ENCODE measurements around the gene LBH. TPM values are rescaled to one million over a fixed set of nuclear protein-coding genes. Genes with fewer than 3 reads are reported as not detected.
A peak's percentile ranks its signal among the peaks of the same experiment; 100 is the strongest.
"Not testable (repeated sequence)": the region's sequence is repeated elsewhere in the genome, so short reads cannot be mapped to it uniquely, and the experiment has no call there.

LBH gene
- total and polyA plus RNA-seq, 7 donors: 6.5 to 15.5 (median 11.1) TPM

DNA sequence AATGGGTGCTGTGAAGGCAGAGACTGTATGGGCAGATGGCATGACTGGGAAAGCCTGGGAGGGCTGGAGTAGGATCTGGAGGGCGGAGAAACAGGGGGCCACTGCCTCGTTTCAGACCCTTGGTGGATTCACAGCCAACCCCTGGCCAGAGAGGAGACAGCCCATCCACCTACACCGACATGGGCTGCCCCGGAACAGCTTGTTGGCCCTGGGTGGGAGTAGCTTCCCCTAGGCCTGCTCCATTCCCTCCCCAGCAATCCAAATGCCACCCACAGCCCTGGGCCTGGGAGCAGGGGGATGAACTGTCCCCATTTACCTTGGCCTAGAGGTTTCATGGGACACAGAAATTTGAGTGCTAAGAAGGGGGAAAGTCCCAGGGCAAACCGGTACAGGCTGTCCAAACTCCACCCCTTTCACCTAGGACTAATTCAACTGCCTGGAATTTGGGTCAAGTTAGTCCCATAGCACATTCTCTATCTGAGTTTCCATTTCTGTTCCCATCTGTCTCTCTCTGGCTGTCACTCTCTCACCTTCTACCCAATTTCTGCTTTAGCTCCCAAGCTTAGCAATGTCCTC lies 37.0 kb downstream of the LBH start:
- Histone ChIP-seq H3K4me1 (no peaks in the 10 kb centered on the region), H3K36me3 (ENCODE audit: insufficient read depth in 1 of 2, low read depth in 1 of 2) (no peaks in the 10 kb centered on the region), H3K4me3 (no peak overlapping the region), H3K27me3 (ENCODE audit: insufficient read depth in 3 of 3, low read length in 2 of 3) (no peaks in the 10 kb centered on the region), H3K9me3 (no peaks in the 10 kb centered on the region), H3K27ac (no peak overlapping the region)
- intact Hi-C loops (cut with DNase I): no loop called here
- DNase-seq: no peak
- ATAC-seq: peak in 2 of 4 donors; percentile 38 to 40
- TF ChIP-seq, protein P1, sequence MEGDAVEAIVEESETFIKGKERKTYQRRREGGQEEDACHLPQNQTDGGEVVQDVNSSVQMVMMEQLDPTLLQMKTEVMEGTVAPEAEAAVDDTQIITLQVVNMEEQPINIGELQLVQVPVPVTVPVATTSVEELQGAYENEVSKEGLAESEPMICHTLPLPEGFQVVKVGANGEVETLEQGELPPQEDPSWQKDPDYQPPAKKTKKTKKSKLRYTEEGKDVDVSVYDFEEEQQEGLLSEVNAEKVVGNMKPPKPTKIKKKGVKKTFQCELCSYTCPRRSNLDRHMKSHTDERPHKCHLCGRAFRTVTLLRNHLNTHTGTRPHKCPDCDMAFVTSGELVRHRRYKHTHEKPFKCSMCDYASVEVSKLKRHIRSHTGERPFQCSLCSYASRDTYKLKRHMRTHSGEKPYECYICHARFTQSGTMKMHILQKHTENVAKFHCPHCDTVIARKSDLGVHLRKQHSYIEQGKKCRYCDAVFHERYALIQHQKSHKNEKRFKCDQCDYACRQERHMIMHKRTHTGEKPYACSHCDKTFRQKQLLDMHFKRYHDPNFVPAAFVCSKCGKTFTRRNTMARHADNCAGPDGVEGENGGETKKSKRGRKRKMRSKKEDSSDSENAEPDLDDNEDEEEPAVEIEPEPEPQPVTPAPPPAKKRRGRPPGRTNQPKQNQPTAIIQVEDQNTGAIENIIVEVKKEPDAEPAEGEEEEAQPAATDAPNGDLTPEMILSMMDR (IDR thresholded peaks at IDR 0.05): no peak
- WGBS, 3 donors: 72 to 87% (median 78%) methylated on average over 5 of the region's 5 CpGs

DNA sequence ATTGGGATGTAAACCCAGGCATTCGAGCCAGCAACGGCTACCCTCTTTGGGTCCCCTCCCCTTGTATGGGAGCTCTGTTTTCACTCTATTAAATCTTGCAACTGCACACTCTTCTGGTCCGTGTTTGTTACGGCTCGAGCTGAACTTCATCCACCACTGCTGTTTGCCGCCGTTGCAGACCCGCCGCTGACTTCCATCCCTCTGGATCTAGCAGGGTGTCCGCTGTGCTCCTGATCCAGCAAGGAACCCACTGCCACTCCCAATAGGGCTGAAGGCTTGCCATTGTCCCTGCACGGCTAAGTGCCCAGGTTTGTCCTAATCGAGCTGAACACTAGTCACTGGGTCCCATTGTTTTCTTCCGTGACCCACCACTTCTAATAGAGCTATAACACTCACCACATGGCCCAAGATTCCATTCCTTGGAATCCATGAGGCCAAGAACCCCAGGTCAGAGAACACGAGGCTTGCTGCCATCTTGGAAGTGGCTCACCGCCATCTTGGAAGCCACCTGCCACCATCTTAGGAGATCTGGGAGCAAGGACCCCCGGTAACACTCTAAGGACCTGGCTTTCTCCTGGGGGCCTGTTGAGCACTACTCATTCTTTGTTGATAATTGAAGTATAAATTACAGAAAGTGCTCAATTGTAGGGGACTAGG lies 37.9 kb downstream of the LBH start:
- H3K4me3 ChIP-seq; intact Hi-C loops (cut with DNase I); H3K27ac ChIP-seq; H3K9me3 ChIP-seq; DNase-seq; H3K36me3 ChIP-seq (ENCODE audit: insufficient read depth in 1 of 2, low read depth in 1 of 2); ATAC-seq; H3K27me3 ChIP-seq (ENCODE audit: insufficient read depth in 3 of 3, low read length in 2 of 3); H3K4me1 ChIP-seq: not testable (repeated sequence)
- 90 to 95% (median 94%) methylated on average over 16 of the region's 16 CpGs for WGBS, 3 donors

DNA sequence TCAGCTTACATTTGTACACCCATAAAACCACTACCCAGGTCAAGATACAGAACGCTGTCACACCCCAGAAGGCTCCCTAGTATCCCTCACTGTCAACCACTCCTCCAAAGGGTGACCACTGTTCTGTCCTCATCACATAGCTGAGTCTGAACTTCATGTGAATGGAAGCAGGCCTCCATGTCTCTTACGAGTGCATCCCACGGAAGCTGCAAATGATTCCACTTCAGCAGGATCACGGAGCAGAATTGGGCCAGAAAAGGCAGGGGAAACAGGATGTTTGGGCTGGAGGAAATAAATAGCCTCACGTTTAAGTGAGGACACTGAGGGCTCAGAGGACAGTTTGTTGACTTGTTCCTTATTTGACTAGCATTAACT lies 38.4 kb downstream of the LBH start:
- H3K9me3 ChIP-seq: no peaks in the 10 kb centered on the region
- WGBS, 3 donors: 71 to 79% (median 72%) methylated on average over 5 of the region's 5 CpGs
- ATAC-seq (no peak), DNase-seq (no peak)
- no peaks in the 10 kb centered on the region for H3K36me3 ChIP-seq (ENCODE audit: insufficient read depth in 1 of 2, low read depth in 1 of 2)
- intact Hi-C loops (cut with DNase I): no loop called here
- H3K27ac ChIP-seq: no peak overlapping the region
- no peaks in the 10 kb centered on the region for H3K4me1 ChIP-seq
- no peak overlapping the region for H3K4me3 ChIP-seq
- TF ChIP-seq, protein P1 (IDR thresholded peaks at IDR 0.05): no peak
- H3K27me3 ChIP-seq (ENCODE audit: insufficient read depth in 3 of 3, low read length in 2 of 3): no peaks in the 10 kb centered on the region

DNA sequence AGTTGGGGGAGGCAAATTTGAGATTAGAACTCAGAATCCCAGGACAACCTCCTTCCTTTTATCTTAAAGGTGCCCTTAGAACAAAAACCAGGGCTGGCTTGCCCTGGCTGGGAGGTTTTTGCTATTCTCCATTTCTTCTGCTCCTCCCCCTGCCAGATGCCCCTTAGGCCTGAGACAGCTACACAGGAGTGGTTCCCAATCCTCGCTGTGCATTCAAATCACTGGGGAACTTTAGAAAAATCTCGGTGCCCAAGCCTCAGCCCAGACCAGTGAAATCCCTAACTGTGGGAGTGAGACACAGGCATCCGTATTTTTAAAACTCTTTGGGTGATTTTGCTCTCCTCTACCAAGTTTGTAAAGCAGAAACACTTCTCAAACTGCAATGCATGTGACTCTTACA lies 38.8 kb downstream of the LBH start:
- no peaks in the 10 kb centered on the region for H3K4me1 ChIP-seq
- H3K27ac ChIP-seq: no peak overlapping the region
- no peaks in the 10 kb centered on the region for H3K9me3 ChIP-seq
- ATAC-seq (no peak), DNase-seq (no peak)
- H3K36me3 ChIP-seq (ENCODE audit: insufficient read depth in 1 of 2, low read depth in 1 of 2): no peaks in the 10 kb centered on the region
- TF ChIP-seq, protein P1 (IDR thresholded peaks at IDR 0.05): no peak
- intact Hi-C loops (cut with DNase I): no loop called here
- no peak overlapping the region for H3K4me3 ChIP-seq
- WGBS, 3 donors: 73 to 87% (median 83%) methylated on average over 3 of the region's 3 CpGs
- no peaks in the 10 kb centered on the region for H3K27me3 ChIP-seq (ENCODE audit: insufficient read depth in 3 of 3, low read length in 2 of 3)

DNA sequence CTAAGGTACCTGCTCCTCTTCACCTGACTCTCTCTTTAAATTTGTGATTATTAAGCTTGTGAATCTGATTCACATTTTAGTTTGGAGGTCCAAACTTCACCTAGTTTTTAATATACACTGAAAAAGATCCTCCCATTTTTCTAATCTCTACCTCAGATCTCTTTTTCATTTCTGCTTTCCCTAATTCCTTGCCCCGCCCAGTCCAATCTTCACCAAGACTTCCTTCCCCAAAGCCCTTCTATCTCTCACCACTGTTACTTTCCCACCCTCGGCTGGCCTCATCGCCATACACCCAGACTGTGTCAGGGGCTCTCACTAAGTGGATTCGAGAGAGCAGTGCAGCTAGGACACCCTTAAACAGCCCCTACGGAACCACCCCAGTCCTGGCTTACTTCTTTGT lies 40.0 kb downstream of the LBH start:
- no peaks in the 10 kb centered on the region for H3K36me3 ChIP-seq (ENCODE audit: insufficient read depth in 1 of 2, low read depth in 1 of 2)
- TF ChIP-seq, protein P1 (IDR thresholded peaks at IDR 0.05): no peak
- intact Hi-C loops (cut with DNase I): no loop called here
- H3K4me3 ChIP-seq: no peak overlapping the region
- WGBS, 3 donors: 91 to 94% (median 94%) methylated on average over 5 of the region's 5 CpGs
- H3K27me3 ChIP-seq (ENCODE audit: insufficient read depth in 3 of 3, low read length in 2 of 3): no peaks in the 10 kb centered on the region
- no peak for ATAC-seq
- no peak for DNase-seq
- H3K9me3 ChIP-seq: no peaks in the 10 kb centered on the region
- H3K27ac ChIP-seq: no peak overlapping the region
- H3K4me1 ChIP-seq: no peaks in the 10 kb centered on the region
